Skeletal muscle satellite cell (primary cell): Measurements from ENCODE around the gene CDKN1B.

Experiments used
- H3K27me3 ChIP-seq: 2 replicates; pipeline ENCODE4 v1.7.0; 2013; ENCODE audit warnings: low read length; ENCODE audit not compliant: control insufficient read depth, insufficient read depth
- H3K36me3 ChIP-seq: 2 replicates; pipeline ENCODE4 v1.7.0; 2013; ENCODE audit warnings: mild to moderate bottlenecking, control low read depth, low read length; ENCODE audit not compliant: insufficient read depth
- H3K4me1 ChIP-seq: 2 replicates; pipeline ENCODE4 v1.7.0; 2013; ENCODE audit warnings: low read length; ENCODE audit not compliant: control insufficient read depth, insufficient read depth
- H3K4me2 ChIP-seq: 2 replicates; pipeline ENCODE4 v1.7.0; 2013; ENCODE audit warnings: mild to moderate bottlenecking, low read length
- H3K4me3 ChIP-seq: 2 replicates; pipeline ENCODE4 v1.7.0; 2013; ENCODE audit warnings: low read length
- H3K9ac ChIP-seq: 2 replicates; pipeline ENCODE4 v1.7.0; 2013; ENCODE audit warnings: mild to moderate bottlenecking, low read depth, low read length, moderate library complexity
- H3K9me3 ChIP-seq: replicated peaks from 2 replicates; pipeline ENCODE4 v1.7.0; 2013; ENCODE audit warnings: mild to moderate bottlenecking, control low read depth, low read length

Gene CDKN1B

DNA sequence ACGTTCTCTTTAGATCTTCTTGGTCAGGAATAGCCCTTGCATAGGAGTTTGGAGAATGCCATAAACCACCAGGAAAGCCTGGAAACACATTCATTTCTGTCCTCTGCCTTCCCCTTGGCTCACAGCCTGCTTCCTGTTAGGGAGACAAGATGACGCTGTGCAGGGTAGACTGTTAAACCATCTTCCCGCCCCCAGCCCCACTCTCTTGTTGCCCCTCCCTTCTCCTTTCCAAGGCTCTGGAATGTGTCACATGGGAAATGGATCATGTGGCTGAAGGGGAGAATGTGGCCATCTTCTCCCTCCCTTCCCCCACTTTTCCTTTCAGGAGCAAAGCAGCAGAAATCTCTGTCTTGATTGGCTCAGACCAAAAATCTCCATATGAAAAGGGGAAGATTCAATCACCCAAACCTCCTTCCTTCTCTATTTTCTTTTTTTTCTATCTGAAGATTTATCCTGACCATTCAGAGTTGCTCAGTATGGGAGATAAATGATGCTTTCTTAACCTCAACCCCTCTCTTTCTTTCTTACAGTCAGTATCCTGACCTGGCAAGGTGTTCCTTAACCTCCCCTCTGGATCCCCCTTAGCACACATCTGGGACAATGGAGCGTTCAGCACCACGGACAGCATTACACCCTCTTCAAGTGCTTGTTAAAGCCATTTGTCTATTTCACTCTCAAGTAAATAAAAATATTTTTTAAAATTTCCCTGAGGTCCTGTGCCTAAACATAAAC is 32.6 kb upstream of the CDKN1B start:
- H3K4me3 ChIP-seq: no peak overlapping the region

DNA sequence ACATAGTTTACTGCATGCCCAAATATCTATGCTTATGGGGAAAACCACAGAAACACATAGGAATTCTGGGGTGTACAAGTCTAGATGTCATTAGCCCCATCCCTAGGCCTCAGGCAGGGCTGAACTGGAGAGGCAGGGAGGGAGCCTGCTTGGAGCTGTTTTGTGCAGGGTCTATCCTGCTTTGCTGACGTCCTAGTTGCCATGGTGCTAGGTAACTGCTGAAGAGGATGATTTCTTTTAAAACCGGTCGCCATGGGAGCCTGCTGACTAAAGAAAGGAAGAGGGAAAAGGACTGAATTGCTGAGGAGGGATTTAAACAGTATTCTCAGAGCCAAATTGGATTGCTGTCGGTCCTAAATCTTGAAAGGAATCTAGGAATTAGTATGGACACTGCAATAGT is 31.9 kb upstream of the CDKN1B start:
- H3K9ac ChIP-seq: no peak overlapping the region
- H3K9me3 ChIP-seq: no peaks in the 10 kb centered on the region
- peaks cover 11% of the 10 kb centered on the region for H3K27me3 ChIP-seq
- no peak overlapping the region for H3K4me3 ChIP-seq
- no peak overlapping the region for H3K4me2 ChIP-seq
- no peaks in the 10 kb centered on the region for H3K36me3 ChIP-seq
- H3K4me1 ChIP-seq: peaks cover 9% of the 10 kb centered on the region

More for the DNA sequence above, 32.6 kb upstream of the CDKN1B start:
- no peak overlapping the region for H3K9ac ChIP-seq
- H3K27me3 ChIP-seq: peaks cover 11% of the 10 kb centered on the region
- H3K9me3 ChIP-seq: no peaks in the 10 kb centered on the region
- peaks cover 6% of the 10 kb centered on the region for H3K4me1 ChIP-seq
- H3K36me3 ChIP-seq: no peaks in the 10 kb centered on the region
- no peak overlapping the region for H3K4me2 ChIP-seq

DNA sequence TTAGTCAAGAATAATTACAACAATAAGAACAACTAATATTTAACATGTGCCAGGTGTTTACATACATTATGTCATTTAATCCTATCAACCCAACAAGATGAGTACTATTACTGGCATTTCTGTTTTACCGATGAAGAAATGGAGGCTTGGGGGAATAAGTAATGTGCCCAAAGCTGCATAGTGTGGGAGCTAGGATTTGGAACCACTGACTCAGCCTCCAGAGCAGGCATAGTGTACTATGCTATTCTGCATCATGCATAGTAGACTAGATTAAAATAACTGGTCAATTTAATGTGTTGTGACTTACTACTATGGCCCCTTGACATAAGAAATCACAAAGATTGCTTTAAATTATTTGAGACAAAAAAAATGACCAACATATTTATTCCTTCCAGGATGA is 30.7 kb upstream of the CDKN1B start:
- Histone ChIP-seq H3K4me2 (no peak overlapping the region), H3K4me1 (peaks cover 9% of the 10 kb centered on the region), H3K36me3 (no peaks in the 10 kb centered on the region), H3K9ac (no peak overlapping the region), H3K27me3 (peaks cover 7% of the 10 kb centered on the region), H3K4me3 (no peak overlapping the region), H3K9me3 (no peaks in the 10 kb centered on the region)

DNA sequence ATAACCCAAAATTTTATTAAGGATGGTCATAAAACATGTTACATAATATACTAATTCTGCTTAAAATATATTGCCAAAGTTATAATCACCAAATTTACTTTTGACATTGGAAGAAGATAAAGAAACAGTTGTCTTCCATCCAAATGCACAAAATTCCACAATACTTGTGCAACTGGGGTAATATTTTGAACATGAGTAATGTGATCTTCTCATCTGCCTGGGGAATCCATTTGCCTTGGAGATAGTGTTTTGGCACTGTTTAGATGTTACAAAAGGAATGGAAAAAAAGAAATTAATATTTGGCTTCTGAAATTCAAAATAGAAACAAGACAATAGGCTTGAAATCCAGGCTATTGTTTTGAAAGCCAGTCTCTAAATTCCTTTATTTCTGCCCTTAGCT is 30.2 kb upstream of the CDKN1B start:
- no peaks in the 10 kb centered on the region for H3K36me3 ChIP-seq

DNA sequence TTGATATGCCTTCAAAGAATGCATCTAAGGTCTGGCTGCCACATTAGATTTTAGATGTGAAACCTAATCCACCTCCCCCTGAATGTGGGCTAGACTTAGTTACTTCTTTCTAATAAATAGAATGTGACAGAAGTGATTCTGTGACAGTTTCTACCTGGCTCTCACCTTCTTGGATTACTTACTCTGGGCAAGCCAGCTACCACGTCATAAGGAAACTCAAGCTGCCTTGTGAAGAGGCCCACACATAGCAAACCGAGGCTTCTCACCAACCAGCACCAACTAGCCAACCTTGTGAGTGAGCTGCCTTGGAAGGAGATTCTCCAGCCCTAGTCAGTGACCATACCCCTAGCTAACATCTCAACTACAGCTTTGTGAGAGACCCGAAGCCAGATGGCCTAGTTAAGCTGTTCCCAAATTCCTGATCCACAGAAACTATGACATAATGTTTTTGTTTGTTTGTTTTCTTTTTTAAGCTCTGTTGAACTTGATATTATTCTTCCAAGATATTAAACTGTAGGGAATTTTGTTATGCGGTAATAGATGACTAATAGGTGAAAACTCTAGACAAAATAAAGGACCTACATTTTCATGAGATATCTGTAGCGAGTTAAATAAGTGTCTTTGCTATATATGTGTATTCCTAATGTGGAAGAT is 27.4 kb upstream of the CDKN1B start:
- Histone ChIP-seq H3K9me3 (no peaks in the 10 kb centered on the region), H3K4me1 (peaks cover 4% of the 10 kb centered on the region), H3K27me3 (no peaks in the 10 kb centered on the region), H3K4me2 (no peak overlapping the region), H3K36me3 (no peaks in the 10 kb centered on the region), H3K9ac (no peak overlapping the region), H3K4me3 (no peak overlapping the region)

More for the DNA sequence above, 30.2 kb upstream of the CDKN1B start:
- Histone ChIP-seq H3K9ac (no peak overlapping the region), H3K9me3 (no peaks in the 10 kb centered on the region), H3K4me1 (peaks cover 9% of the 10 kb centered on the region), H3K4me2 (no peak overlapping the region), H3K27me3 (peaks cover 7% of the 10 kb centered on the region), H3K4me3 (no peak overlapping the region)

DNA sequence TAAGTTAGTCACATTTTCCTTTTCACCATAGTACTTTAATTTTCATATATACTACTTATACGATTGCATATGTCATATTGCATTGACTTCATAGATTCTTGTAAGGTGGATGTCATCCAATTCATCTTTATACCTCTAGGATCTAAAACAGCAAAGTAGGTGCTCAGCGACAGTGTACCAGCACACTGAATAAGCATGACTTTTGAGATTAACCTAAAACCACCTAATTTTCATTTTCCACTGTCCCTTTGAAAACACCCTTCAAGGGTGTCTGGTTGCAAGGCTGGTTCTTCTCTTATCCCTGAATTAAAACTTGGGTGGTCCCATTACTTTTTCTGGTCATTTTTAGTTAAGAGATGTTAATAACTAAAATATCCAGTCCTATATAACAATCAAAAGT is 25.6 kb upstream of the CDKN1B start:
- Histone ChIP-seq H3K9ac (no peak overlapping the region), H3K36me3 (no peaks in the 10 kb centered on the region)

DNA sequence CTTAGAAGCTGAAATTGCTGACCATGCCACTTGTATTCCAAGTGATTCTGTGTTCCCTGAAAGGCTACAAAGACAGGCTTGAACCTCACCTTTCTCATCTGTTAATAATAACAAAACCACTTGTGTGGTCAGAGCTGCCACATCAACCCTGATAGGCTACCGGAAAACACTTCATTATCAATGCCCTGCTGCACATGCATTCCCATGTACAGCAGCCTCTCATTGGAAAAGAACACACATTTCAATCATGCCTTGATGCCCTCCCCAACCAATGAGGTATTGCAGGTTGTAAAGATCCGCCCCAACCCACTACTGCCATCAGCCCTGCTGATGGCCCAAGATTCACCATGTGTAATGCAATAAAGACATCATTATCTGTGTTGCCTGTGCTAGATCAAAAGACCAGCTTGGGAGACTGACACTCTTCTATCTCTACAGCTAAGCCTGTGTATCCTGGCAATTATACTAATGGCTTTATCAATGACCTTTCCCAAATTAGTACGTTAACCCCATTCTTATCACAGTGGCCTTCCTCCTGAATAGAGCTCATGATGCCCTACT is 24.0 kb upstream of the CDKN1B start:
- no peaks in the 10 kb centered on the region for H3K27me3 ChIP-seq
- no peak overlapping the region for H3K9ac ChIP-seq
- H3K4me3 ChIP-seq: no peak overlapping the region
- no peak overlapping the region for H3K4me2 ChIP-seq
- H3K4me1 ChIP-seq: peaks cover 7% of the 10 kb centered on the region
- H3K9me3 ChIP-seq: no peaks in the 10 kb centered on the region
- H3K36me3 ChIP-seq: no peaks in the 10 kb centered on the region

More for the DNA sequence above, 25.6 kb upstream of the CDKN1B start:
- no peak overlapping the region for H3K4me2 ChIP-seq
- H3K4me3 ChIP-seq: no peak overlapping the region
- peaks cover 6% of the 10 kb centered on the region for H3K4me1 ChIP-seq
- H3K9me3 ChIP-seq: no peaks in the 10 kb centered on the region
- no peaks in the 10 kb centered on the region for H3K27me3 ChIP-seq

DNA sequence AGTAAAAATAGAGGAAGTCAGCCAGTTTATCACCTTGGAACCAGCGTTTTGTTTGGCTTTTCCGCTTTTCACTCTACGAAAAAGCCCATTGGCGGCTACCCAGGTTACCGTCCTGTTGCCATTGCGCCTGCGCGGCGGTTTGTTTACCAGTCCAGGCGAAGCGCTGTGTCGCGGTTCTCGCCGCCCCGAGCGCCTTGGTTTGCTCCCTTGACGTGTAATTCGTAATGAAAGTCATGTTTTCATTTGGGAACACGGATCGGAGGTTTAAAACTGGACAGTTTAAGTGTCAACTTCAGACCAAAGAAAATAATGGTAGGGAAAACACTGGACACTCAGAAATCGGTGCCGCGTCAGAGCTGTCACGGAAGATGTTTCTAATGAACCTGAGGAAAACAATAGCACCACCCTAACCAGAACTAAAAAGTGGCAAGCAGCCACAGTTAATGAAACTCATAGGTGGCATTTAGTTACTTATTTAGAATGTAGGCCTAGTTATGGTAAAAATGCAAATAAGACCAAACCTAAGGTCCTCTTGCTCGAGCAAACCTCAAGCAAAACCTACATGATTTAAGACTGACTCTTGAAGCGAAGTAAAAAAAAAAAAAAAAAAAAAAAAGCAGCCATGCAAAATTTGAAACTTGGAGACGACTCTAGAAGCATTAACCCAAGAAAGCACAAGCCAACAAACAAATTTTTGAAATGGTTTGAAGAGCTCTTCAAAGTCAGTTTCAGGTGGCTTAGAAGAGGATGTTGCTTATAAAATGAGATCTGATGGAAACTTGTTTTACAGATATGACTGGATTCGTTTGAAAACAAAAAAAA is 20.4 kb upstream of the CDKN1B start:
- Histone ChIP-seq H3K4me2 (peak overlapping the region; percentile 87), H3K9ac (peak overlapping the region; percentile 97), H3K4me3 (peak overlapping the region; percentile 74), H3K36me3 (no peaks in the 10 kb centered on the region), H3K4me1 (peaks cover 6% of the 10 kb centered on the region), H3K9me3 (no peaks in the 10 kb centered on the region), H3K27me3 (no peaks in the 10 kb centered on the region)

DNA sequence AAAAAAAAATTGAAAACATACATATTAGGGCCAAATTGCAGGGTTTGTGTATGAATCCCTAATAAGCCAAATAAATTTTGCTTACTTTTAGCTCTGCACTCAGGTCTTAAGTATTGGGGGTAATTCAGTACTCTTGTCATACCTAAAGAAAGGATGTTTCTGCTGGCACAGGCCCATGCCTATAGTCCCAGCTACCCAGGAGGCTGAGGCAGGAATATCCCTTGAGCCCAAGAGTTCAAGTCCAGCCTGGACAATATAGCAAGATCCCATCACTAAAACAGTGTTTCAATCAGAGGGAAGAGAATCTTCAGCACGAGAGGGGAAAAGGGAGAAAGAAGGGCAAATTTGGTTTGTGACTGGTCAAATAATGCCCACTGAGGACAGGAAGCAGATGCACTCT is 17.8 kb upstream of the CDKN1B start:
- no peaks in the 10 kb centered on the region for H3K9me3 ChIP-seq
- no peak overlapping the region for H3K4me2 ChIP-seq
- H3K4me1 ChIP-seq: peaks cover 6% of the 10 kb centered on the region
- no peak overlapping the region for H3K9ac ChIP-seq
- H3K27me3 ChIP-seq: no peaks in the 10 kb centered on the region
- H3K36me3 ChIP-seq: no peaks in the 10 kb centered on the region
- no peak overlapping the region for H3K4me3 ChIP-seq

DNA sequence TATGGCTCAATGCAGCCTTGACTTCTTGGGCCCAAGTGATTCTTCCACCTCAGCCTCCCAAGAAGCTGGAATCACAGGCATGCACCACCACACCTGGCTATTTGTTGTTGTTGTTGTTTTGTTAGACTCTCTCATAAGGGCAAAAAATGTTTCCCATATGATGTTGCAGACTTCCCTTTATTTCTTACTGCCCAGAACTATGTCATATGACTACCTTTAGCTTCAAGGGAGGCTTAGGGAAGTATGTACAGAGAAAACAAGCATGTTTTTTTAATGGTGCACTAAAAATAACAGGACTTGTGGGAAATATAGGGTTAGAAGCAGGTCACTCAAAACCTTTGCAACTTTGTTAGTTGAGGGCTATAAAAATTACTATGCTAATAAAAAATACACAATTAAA is 16.9 kb upstream of the CDKN1B start:
- no peak overlapping the region for H3K4me2 ChIP-seq
- no peak overlapping the region for H3K9ac ChIP-seq
- H3K4me3 ChIP-seq: no peak overlapping the region
- no peaks in the 10 kb centered on the region for H3K9me3 ChIP-seq
- H3K27me3 ChIP-seq: no peaks in the 10 kb centered on the region
- no peaks in the 10 kb centered on the region for H3K36me3 ChIP-seq
- H3K4me1 ChIP-seq: peaks cover 9% of the 10 kb centered on the region

DNA sequence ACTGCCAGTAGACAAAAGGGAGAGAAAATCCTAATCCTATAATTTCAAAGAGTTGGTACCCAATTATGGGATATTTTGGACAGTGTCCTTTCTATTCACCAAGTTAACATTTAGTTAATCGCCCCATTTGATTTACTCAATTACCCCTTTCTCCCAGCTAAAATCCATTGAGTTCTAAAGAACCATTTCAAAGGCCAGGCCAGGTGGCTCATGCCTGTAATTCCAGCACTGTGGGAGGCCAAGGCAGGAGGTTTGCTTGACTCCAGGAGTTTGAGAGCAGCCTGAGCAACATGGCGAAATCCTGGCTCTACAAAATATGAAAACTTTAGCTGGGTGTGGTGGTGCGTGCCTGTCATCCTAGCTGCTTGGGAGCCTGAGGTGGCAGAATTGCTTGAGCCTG is 15.7 kb upstream of the CDKN1B start:
- peaks cover 6% of the 10 kb centered on the region for H3K4me1 ChIP-seq
- no peak overlapping the region for H3K4me2 ChIP-seq
- no peak overlapping the region for H3K4me3 ChIP-seq
- H3K9ac ChIP-seq: no peak overlapping the region
- no peaks in the 10 kb centered on the region for H3K9me3 ChIP-seq
- peaks cover 5% of the 10 kb centered on the region for H3K27me3 ChIP-seq
- H3K36me3 ChIP-seq: no peaks in the 10 kb centered on the region
